RWPE2 (cell line): Measurements from ENCODE around the gene C4orf36.

Experiments
- ATAC-seq: fragments of 200-7000 bp; cut with Tn5 transposase; 3 replicates; pipeline ENCODE4 v1.9.1; 2021; ENCODE audit warnings: low read depth
- DNase-seq: peaks from one replicate; pipeline ENCODE4 v3.0.0-alpha.2; 2020; ENCODE audit warnings: low spot score
- H3K27ac ChIP-seq: fragments of 450-650 bp; 2 replicates; pipeline ENCODE4 v1.5.1; 2017; ENCODE audit warnings: mild to moderate bottlenecking; ENCODE audit not compliant: poor library complexity, severe bottlenecking
- H3K27me3 ChIP-seq: fragments of 250-450 bp; sonication (Bioruptor Pico); 2 replicates; pipeline ENCODE4 v1.5.1; 2021; ENCODE audit warnings: mild to moderate bottlenecking, moderate library complexity; ENCODE audit not compliant: insufficient read depth, poor library complexity, severe bottlenecking
- H3K36me3 ChIP-seq: fragments of 250-450 bp; sonication (Bioruptor Pico); 2 replicates; pipeline ENCODE4 v1.5.1; 2020; ENCODE audit warnings: low read depth, mild to moderate bottlenecking, moderate library complexity
- H3K4me1 ChIP-seq: fragments of 250-450 bp; sonication (Bioruptor Pico); 2 replicates; pipeline ENCODE4 v1.5.1; 2021; ENCODE audit warnings: mild to moderate bottlenecking, moderate library complexity; ENCODE audit not compliant: insufficient read depth, poor library complexity, severe bottlenecking
- H3K4me3 ChIP-seq: fragments of 250-450 bp; sonication (Bioruptor Pico); 2 replicates; pipeline ENCODE4 v1.5.1; 2021; ENCODE audit warnings: mild to moderate bottlenecking, moderate library complexity; ENCODE audit not compliant: severe bottlenecking
- H3K9me3 ChIP-seq: fragments of 250-450 bp; sonication (Bioruptor Pico); 2 replicates; pipeline ENCODE4 v1.5.1; 2021; ENCODE audit warnings: mild to moderate bottlenecking, moderate library complexity; ENCODE audit not compliant: severe bottlenecking
- TF ChIP-seq, protein P1 (sequence below): fragments of 450-650 bp; IDR thresholded peaks from one replicate; pipeline ENCODE4 v1.5.1; 2017; ENCODE audit warnings: mild to moderate bottlenecking, moderate library complexity; ENCODE audit not compliant: poor library complexity, severe bottlenecking

Gene C4orf36

DNA sequence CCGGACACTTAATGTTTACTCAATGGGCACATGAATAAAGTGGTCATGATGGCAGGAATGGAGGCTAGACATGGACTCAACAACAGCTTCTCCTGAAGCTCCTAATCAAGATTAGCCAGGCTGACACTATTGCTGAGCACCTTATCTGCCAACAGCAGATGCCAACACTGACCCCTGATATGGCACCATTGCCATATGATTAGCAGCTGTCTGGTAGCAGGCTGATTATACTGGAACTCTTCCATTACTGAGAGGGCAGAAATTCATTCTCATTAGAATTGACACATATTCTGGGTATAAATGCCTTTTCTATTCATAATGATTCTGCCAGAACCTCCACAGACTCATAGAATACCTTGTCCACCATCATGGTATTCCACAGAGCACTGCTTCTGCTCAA lies 24.2 kb upstream of the C4orf36 start:
- ATAC-seq (no peak), DNase-seq (no peak)
- no peak overlapping the region for H3K27ac ChIP-seq
- TF ChIP-seq, protein P1, sequence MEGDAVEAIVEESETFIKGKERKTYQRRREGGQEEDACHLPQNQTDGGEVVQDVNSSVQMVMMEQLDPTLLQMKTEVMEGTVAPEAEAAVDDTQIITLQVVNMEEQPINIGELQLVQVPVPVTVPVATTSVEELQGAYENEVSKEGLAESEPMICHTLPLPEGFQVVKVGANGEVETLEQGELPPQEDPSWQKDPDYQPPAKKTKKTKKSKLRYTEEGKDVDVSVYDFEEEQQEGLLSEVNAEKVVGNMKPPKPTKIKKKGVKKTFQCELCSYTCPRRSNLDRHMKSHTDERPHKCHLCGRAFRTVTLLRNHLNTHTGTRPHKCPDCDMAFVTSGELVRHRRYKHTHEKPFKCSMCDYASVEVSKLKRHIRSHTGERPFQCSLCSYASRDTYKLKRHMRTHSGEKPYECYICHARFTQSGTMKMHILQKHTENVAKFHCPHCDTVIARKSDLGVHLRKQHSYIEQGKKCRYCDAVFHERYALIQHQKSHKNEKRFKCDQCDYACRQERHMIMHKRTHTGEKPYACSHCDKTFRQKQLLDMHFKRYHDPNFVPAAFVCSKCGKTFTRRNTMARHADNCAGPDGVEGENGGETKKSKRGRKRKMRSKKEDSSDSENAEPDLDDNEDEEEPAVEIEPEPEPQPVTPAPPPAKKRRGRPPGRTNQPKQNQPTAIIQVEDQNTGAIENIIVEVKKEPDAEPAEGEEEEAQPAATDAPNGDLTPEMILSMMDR = no peak
- no peak overlapping the region for H3K4me3 ChIP-seq
- no peaks in the 10 kb centered on the region for H3K9me3 ChIP-seq
- H3K36me3 ChIP-seq = no peaks in the 10 kb centered on the region
- no peaks in the 10 kb centered on the region for H3K4me1 ChIP-seq
- no peaks in the 10 kb centered on the region for H3K27me3 ChIP-seq

DNA sequence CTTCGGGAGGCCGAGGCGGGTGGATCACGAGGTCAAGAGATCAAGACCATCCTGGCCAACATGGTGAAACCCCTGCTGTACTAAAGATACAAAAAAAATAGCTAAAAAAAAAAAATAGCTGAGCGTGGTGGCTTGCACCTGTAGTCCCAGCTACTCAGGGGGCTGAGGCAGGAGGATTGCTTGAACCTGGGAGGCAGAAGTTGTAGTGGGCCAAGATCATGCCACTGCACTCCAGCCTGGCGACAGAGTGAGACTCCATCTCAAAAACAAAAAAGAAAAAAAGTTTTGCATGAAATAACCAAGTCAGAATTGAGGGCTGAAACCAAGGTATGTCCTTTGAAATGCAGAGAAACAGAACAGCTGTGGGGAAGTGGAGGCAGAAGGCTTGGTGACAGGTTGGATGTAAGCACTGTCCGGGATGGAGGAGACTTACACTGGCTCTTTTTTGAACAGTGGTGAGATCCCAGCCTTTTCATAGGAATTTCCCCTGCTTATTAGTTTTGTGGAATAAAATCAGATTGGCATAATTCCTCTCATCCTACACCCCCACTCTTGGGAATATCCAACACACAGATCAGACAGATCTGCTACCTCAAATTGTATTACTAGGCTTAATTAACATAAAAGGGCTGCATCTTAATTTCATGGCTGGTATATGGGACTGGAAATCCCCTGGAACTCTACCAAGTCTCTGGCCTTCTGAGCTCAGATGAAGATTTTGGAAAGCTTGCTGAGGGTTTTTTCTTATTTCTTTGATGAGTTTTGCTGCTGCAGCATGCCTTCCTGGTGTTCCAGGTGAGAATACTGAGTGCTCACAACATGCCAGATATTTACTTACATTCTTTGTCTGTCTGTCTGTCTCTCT lies 18.8 kb upstream of the C4orf36 start:
- no peaks in the 10 kb centered on the region for H3K9me3 ChIP-seq
- TF ChIP-seq, protein P1 = no peak
- no peaks in the 10 kb centered on the region for H3K27me3 ChIP-seq
- no peaks in the 10 kb centered on the region for H3K36me3 ChIP-seq
- DNase-seq (no peak), ATAC-seq (no peak)
- H3K4me1 ChIP-seq = no peaks in the 10 kb centered on the region
- H3K27ac ChIP-seq = no peak overlapping the region
- H3K4me3 ChIP-seq = no peak overlapping the region

DNA sequence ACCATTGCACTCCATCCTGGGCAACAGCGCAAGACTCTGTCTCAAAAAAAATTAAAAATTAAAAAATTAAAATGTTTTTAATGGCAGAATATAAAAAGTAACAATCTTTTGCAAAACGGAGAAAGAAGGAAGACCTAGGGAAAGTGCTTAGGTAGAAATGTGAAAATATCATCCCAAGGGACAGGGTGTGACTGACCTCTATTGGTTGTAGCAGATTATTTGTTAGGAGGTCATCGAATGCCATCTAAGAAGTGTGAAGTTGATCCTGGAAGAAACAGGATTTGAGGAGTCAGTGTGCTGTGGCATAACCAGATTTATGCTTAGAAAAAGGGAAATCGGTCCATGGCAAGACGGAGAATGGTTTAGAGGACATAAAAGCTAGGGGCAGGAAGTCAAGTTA lies 18.1 kb upstream of the C4orf36 start:
- H3K4me1 ChIP-seq = no peaks in the 10 kb centered on the region
- TF ChIP-seq, protein P1 = no peak
- no peaks in the 10 kb centered on the region for H3K27me3 ChIP-seq
- H3K36me3 ChIP-seq = no peaks in the 10 kb centered on the region
- no peaks in the 10 kb centered on the region for H3K9me3 ChIP-seq
- no peak overlapping the region for H3K27ac ChIP-seq
- no peak for ATAC-seq
- no peak for DNase-seq
- H3K4me3 ChIP-seq = no peak overlapping the region

DNA sequence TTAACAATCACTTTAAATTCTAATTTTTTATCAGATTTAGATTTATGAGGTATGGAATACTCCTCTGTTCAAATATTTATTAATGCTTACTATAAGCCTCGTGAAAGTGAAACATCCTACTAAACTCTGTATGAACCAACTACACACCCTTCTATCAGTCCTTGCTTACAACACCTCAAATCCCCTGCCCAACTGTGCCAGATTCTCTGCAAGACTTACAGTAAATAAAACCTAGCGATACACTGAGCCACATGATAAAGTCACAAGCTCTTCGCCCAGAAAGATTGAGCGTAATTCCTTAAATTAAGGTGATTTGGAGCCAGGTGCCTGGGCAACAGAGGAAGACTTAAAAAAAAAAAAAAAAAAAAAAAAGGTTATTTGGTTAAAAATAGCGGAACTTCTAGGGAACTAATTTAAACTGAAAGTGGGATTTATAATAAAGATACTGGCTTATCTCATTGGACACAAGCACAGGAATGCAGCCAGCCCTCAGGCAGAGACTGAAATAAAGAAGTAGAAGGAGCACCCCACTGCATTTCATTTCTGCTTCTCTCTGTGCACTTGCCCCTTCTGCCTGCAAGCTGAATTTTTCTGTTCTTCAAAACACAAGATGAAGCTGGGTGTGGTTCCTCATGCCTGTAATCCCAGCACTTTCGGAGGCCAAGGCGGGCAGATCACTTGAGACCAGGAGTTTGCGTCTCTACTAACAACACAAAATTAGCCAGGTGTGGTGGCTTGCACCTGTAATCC lies 17.5 kb upstream of the C4orf36 start:
- H3K36me3 ChIP-seq = no peaks in the 10 kb centered on the region
- DNase-seq (no peak), ATAC-seq (no peak)
- no peaks in the 10 kb centered on the region for H3K27me3 ChIP-seq
- H3K27ac ChIP-seq = no peak overlapping the region
- H3K4me3 ChIP-seq = no peak overlapping the region
- TF ChIP-seq, protein P1 = no peak
- H3K4me1 ChIP-seq = no peaks in the 10 kb centered on the region
- no peaks in the 10 kb centered on the region for H3K9me3 ChIP-seq

DNA sequence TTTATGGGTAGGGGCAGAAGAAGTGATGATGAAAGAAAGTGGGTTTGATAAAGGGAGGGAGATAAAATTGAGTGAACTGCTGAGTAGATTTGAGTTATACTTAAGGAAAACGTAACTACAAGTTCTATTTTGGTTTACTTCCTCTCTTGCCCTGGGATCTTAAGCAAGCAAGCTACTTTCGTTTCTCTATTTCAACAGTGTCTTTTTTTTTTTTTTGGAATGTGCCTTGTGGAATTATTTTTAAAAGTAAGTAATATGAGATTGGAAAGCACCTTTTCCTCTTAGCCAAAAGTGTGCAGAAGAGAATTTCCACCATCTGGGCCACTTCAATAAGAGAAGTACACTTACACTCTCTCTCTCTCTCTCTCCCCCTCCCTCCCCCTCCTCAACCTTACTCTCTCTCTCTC lies 16.0 kb upstream of the C4orf36 start:
- no peak overlapping the region for H3K4me3 ChIP-seq
- no peaks in the 10 kb centered on the region for H3K36me3 ChIP-seq
- H3K27ac ChIP-seq = no peak overlapping the region
- TF ChIP-seq, protein P1 = no peak
- DNase-seq = no peak
- no peaks in the 10 kb centered on the region for H3K9me3 ChIP-seq
- no peaks in the 10 kb centered on the region for H3K4me1 ChIP-seq
- no peaks in the 10 kb centered on the region for H3K27me3 ChIP-seq
- no peak for ATAC-seq
